Dedifferentiated amniotic fluid mesenchymal stem cell (primary cell): ENCODE results near the gene ARMC2.

Experiments used
- DNase-seq: peaks from one replicate; pipeline ENCODE4 v3.0.0-alpha.2; 2016; ENCODE audit errors: extremely low spot score

ARMC2 gene

GRCh38 chr6:108988296-108988695, 140.1 kb downstream of the ARMC2 start:
- no peak for DNase-seq

DNA sequence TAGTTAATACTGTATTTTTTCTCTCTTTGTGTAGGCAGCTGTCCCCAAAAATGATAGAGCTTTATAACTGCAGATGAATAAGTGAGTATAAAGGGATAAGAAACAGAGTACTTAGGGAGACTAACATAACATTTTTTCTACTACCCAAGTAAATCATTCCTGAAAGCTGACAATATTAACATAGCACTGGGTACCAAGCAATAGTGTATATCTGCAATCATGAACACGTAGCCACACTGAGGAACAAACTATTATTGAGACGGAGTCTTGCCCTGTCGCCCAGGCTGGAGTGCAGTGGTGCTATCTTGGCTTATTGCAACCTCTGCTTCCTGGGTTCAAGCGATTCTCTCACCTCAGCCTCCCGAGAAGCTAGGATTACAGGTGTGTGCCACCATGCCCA, 140.5 kb downstream of the ARMC2 start:
- DNase-seq, result no peak

- no peak for DNase-seq
These were observed 141.5 kb downstream of the ARMC2 start for GRCh38 chr6:108989700-108990099.

DNA sequence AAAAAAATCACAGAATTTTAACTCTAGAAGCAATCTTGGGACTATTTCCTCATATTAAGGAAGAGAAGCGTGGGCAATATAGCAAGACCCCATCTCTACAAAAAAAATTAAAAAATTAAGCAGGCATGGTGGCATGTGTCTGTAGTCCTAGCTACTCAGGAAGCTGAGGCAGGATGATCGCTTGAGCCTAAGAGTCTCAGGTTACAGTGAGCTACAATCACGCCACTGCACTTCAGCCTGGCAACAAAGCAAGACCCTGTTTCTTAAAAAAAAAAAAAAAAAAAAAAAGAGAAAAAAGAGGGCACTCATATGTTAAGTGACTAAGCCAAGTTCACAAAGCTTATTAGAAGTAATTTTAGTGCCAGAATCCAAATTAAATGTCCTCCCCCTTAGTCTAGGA, 145.7 kb downstream of the ARMC2 start:
- DNase-seq, result no peak

GRCh38 chr6:108995296-108995695, 147.1 kb downstream of the ARMC2 start:
- DNase-seq, result no peak

GRCh38 chr6:108996208-108996607, 148.0 kb downstream of the ARMC2 start:
- DNase-seq, result no peak

DNA sequence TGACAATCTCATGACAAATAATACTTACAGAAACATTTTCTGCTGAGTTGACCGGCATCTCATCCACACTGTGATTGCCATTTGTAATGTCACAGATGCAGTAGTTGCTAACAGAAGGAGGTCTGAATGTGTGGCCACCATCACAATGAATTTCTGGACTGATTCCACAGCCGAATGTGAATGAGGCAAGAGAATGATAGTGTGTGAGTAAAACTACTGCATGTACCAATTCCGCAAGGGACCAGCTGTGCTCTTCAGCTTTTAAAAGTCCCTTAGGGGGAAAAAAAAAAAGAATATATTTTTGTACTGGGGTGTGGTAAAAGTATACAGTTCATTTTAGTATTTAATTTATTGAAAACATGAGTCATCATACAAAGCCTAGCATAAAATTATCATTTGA, 150.3 kb downstream of the ARMC2 start:
- DNase-seq, result no peak

DNA sequence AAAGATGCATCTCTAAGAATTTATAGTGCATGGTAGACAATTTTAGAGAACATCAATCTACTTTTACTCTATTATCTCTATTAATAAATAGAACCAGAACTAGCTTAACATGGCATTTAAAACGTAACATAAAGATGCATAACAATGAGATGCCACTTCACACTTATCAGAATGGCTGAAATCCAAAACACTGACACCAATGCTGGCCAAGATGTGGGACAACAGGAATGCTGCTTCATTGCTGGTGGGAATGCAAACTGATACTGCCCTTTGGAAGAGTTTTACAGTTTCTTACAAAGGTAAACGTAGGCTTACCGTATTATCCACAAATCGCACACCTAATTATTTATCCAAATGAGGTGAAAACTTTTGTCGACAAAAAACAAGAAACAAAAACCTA, 151.2 kb downstream of the ARMC2 start:
- DNase-seq, result no peak

- DNase-seq, result no peak
These were observed 152.1 kb downstream of the ARMC2 start for GRCh38 chr6:109000289-109000688.

GRCh38 chr6:109001291-109001894, 153.2 kb downstream of the ARMC2 start:
- no peak for DNase-seq

DNA sequence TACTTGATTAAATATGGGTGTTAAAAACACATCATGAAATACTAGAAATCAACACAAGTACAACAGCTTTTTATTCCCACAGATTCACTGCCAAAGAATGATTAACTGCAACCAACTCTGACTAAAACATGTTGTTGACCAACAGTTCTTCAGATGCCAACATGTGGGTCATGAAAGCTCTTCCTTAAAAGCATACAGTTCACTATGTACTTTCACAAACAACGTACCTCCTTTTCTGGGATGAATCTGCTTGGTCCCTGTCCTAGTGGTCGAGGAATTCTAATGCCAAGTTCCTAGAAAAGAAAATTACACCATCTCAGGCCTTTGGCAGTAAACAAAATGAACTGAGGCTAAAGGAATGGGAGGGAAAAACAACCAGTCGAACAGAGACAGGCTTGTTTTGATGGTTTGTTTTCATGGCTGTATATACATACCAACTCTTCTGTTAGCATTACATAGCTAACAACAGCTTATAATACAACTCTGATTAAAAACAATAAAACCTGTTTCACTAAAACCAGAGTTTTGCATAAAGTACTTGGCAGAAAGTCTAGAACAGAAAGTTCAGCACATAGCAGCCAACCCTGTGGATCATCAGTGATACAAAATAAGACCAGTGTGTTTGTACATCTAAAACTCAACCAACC, 154.0 kb downstream of the ARMC2 start:
- DNase-seq, result peak; percentile 28

GRCh38 chr6:109002882-109003281, 154.7 kb downstream of the ARMC2 start:
- DNase-seq, result no peak

GRCh38 chr6:109006818-109007217, 158.6 kb downstream of the ARMC2 start:
- no peak for DNase-seq

- no peak for DNase-seq
These were observed 159.3 kb downstream of the ARMC2 start for GRCh38 chr6:109007521-109007920.

GRCh38 chr6:109008054-109008453, 159.8 kb downstream of the ARMC2 start:
- no peak for DNase-seq

DNA sequence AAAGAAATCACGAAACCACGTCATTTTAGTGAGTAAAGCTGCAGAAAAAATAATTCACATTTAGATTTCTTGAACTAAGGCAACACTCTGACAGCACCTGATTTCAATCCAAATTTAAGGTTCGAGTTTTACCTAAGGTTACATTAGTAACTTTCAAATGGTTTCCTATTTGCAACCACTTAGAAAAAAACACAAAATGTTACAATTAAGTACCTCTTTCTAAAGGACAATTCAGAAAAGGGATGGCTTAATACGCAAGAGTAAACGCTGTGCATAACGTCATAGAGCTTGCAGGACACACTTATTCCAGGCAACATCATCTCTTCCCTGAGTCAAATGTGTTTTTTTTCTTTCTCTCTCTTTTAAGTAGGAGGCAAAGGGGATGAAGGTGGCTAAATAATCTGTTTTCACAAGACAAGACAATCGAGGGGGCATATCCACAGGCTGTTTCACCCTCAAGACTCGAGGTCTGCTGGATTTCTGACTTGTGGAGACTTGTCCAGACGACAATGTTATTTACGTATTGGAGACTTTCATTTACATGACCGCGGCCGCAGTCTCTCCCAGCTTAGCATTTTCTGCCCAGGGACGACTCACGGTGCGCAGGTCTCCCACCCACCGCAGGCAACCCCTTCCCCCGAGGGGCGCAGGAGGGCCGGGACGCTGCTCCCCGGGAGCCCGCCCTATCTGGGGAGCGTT, 160.5 kb downstream of the ARMC2 start:
- no peak for DNase-seq

- peak; percentile 84 for DNase-seq
These were observed 161.2 kb downstream of the ARMC2 start for GRCh38 chr6:109009236-109009961.

GRCh38 chr6:109009962-109010704, 161.9 kb downstream of the ARMC2 start:
- DNase-seq, result no peak

- no peak for DNase-seq
These were observed 162.5 kb downstream of the ARMC2 start for GRCh38 chr6:109010705-109011102.

DNA sequence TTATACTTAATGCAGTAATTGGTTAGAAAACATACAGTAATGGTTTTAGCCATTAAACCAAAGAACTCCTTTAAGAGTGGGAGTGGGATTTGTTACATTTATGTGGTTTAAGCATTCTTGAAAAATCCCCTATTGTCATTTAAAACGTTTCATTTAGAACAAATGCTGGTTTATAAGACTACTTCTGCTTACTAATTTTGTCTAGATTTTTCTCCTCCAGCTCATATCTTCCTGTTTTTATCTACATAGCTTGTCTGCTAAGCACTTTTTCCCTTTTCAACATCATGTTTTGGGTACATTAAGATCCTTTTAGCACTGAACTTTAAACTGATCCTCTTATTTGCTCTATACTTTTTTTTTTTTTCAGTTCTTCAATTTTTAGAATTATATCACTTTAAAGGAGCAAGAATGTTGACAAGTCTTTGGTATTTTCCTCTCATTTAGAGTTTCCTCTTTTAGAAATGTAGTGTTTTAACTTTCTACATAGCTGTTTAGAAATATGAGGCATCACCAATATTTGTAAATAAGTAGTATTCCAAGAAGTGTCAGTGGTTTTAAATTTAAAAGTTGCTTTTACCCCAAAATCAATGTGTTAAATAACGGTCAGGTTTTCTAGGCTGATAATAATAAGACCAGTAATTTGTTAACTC, 165.6 kb downstream of the ARMC2 start:
- DNase-seq, result no peak

GRCh38 chr6:109014606-109015005, 166.4 kb downstream of the ARMC2 start:
- no peak for DNase-seq
